GM21619 (cell line): ENCODE measurements around the gene KIF18B.

Source experiments
- ATAC-seq: cut with Tn5 transposase; IDR thresholded peaks from one replicate; pipeline ENCODE4 v1.9.1; 2021; ENCODE audit not compliant: unreplicated experiment

Gene KIF18B

GRCh38 chr17:44941712-44942331 lies 5.8 kb downstream of the KIF18B start:
- ATAC-seq = no peak

GRCh38 chr17:44940768-44941167 lies 6.8 kb downstream of the KIF18B start:
- no peak for ATAC-seq

- ATAC-seq = no peak
These were observed 7.3 kb downstream of the KIF18B start for GRCh38 chr17:44940317-44940716.

GRCh38 chr17:44935116-44935515 lies 12.5 kb downstream of the KIF18B start:
- no peak for ATAC-seq

GRCh38 chr17:44934745-44935105 lies 12.8 kb downstream of the KIF18B start:
- ATAC-seq = no peak

GRCh38 chr17:44933824-44934744 lies 13.5 kb downstream of the KIF18B start:
- ATAC-seq = no peak

GRCh38 chr17:44932787-44933097 lies 14.8 kb downstream of the KIF18B start:
- ATAC-seq = no peak

GRCh38 chr17:44932096-44932786 lies 15.3 kb downstream of the KIF18B start:
- no peak for ATAC-seq

GRCh38 chr17:44931376-44931775 lies 16.2 kb downstream of the KIF18B start:
- ATAC-seq = no peak

- ATAC-seq = no peak
These were observed 16.9 kb downstream of the KIF18B start for GRCh38 chr17:44930667-44931066.

- ATAC-seq = no peak
These were observed 18.4 kb downstream of the KIF18B start for GRCh38 chr17:44928950-44929720.

- no peak for ATAC-seq
These were observed 19.4 kb downstream of the KIF18B start for GRCh38 chr17:44928136-44928535.

GRCh38 chr17:44927696-44928095 lies 19.9 kb downstream of the KIF18B start:
- ATAC-seq = no peak

GRCh38 chr17:44926821-44927525 lies 20.6 kb downstream of the KIF18B start:
- ATAC-seq = no peak

GRCh38 chr17:44925731-44926697 lies 21.6 kb downstream of the KIF18B start:
- ATAC-seq = no peak

- no peak for ATAC-seq
These were observed 23.4 kb downstream of the KIF18B start for GRCh38 chr17:44924107-44924544.

- no peak for ATAC-seq
These were observed 24.7 kb downstream of the KIF18B start for GRCh38 chr17:44922746-44923470.

GRCh38 chr17:44922136-44922535 lies 25.4 kb downstream of the KIF18B start:
- no peak for ATAC-seq
